Measurements from ENCODE around the gene ABL2. TPM values are rescaled to one million over a fixed set of nuclear protein-coding genes. Genes with fewer than 3 reads are reported as not detected.
A peak's percentile ranks its signal among the peaks of the same experiment; 100 is the strongest.
"Not testable (repeated sequence)": the region's sequence is repeated elsewhere in the genome, so short reads cannot be mapped to it uniquely, and the experiment has no call there.

The ABL2 gene
- total and polyA plus RNA-seq, 9 of the 15 experiments (the other 6 are each of a cell fraction or from before 2014, with no cell fraction given): 1.4 to 15.0 (median 8.6) TPM

GRCh38 chr1:179213317-179213716 is 16.2 kb downstream of the ABL2 start:
- H3K4me3 ChIP-seq; in situ Hi-C loops (cut with MboI); CTCF ChIA-PET (ENCODE audit: low intra/inter-chr PET ratio); H3K27me3 ChIP-seq (ENCODE audit: control insufficient read depth in 2 of 2, insufficient read depth in 2 of 2, low read length in 2 of 2); H2AFZ ChIP-seq (ENCODE audit: low read depth, low read length); H3K27ac ChIP-seq (ENCODE audit: extremely low read depth, low read depth, low read length); H3K9ac ChIP-seq (ENCODE audit: insufficient read depth in 1 of 2, low read depth in 2 of 2, low read length in 2 of 2); H3K9me1 ChIP-seq (ENCODE audit: control insufficient read depth, insufficient read depth, low read length); BruUV-seq (replicated peaks); H3K4me2 ChIP-seq (ENCODE audit: insufficient read depth, low read length); DNase-seq (ENCODE audit: extremely low read depth in 1 of 4, low spot score in 3 of 4); intact Hi-C loops (cut with micrococcal nuclease); H3K36me3 ChIP-seq (ENCODE audit: control insufficient read depth, insufficient read depth, low read length); H3K9me3 ChIP-seq (replicated peaks; ENCODE audit: control insufficient read depth, insufficient read depth, low read depth, low read length); ATAC-seq; H4K20me1 ChIP-seq (replicated peaks; ENCODE audit: control insufficient read depth, insufficient read depth, low read length); FAIRE-seq: not testable (repeated sequence)
- 96% methylated on average over 3 of the region's 3 CpGs for WGBS (ENCODE audit: insufficient coverage, low coverage, missing lambda C conversion rate)
- peak; percentile 55; the same call in 1 of the 2 replicates for TF ChIP-seq ZNF121 (CRISPR knock-in tag; conservative IDR thresholded peaks at IDR 0.05)
- POLR2A ChIA-PET: interaction anchor here (0.7 to 0.8 kb wide), 2 partner anchors 46 to 126 kb away, joined by 3 to 6 read pairs; no protein-coding TSS in a partner anchor
- Histone ChIP-seq H3K4me1 (replicated peaks in 1 of 2; ENCODE audit: control insufficient read depth in 2 of 2, insufficient read depth in 2 of 2, low read length in 2 of 2) (peaks cover 9 to 26% of the 10 kb centered on the region in 2 experiments), H3K79me2 (ENCODE audit: control insufficient read depth, insufficient read depth, low read length) (peaks cover 26% of the 10 kb centered on the region)

GRCh38 chr1:179208681-179209477 is 20.6 kb downstream of the ABL2 start:
- Histone ChIP-seq H2AFZ (ENCODE audit: low read depth, low read length) (no peak overlapping the region), H3K9me3 (replicated peaks; ENCODE audit: control insufficient read depth, insufficient read depth, low read depth, low read length) (no peaks in the 10 kb centered on the region), H3K36me3 (ENCODE audit: control insufficient read depth, insufficient read depth, low read length) (no peaks in the 10 kb centered on the region; the same call in 2 of the 3 replicates), H4K20me1 (replicated peaks; ENCODE audit: control insufficient read depth, insufficient read depth, low read length) (no peaks in the 10 kb centered on the region), H3K9ac (ENCODE audit: insufficient read depth in 1 of 2, low read depth in 2 of 2, low read length in 2 of 2) (no peak overlapping the region), H3K4me2 (ENCODE audit: insufficient read depth, low read length) (no peak overlapping the region), H3K4me3 (no peak overlapping the region), H3K27me3 (ENCODE audit: control insufficient read depth in 2 of 2, insufficient read depth in 2 of 2, low read length in 2 of 2) (no peaks in the 10 kb centered on the region), H3K4me1 (replicated peaks in 1 of 2; ENCODE audit: control insufficient read depth in 2 of 2, insufficient read depth in 2 of 2, low read length in 2 of 2) (peaks cover 3 to 17% of the 10 kb centered on the region in 2 experiments; a peak in 3 of 5 replicates), H3K79me2 (ENCODE audit: control insufficient read depth, insufficient read depth, low read length) (peaks cover 33% of the 10 kb centered on the region), H3K9me1 (ENCODE audit: control insufficient read depth, insufficient read depth, low read length) (no peaks in the 10 kb centered on the region), H3K27ac (ENCODE audit: extremely low read depth, low read depth, low read length) (no peak overlapping the region; the same call in 2 of the 3 replicates)
- CTCF ChIA-PET (ENCODE audit: low intra/inter-chr PET ratio): no interaction called here
- 0% methylated on average over 1 of the region's 1 CpG for WGBS (ENCODE audit: insufficient coverage, low coverage, missing lambda C conversion rate)
- intact Hi-C loops (cut with micrococcal nuclease): no loop called here
- peak; percentile 84 for FAIRE-seq
- DNase-seq (ENCODE audit: extremely low read depth in 1 of 4, low spot score in 3 of 4): peak; percentile 16 to 74 (median 47)
- peak; percentile 84 for ATAC-seq
- no TSS peak for BruUV-seq (replicated peaks)
- in situ Hi-C loops (cut with MboI): no loop called here
- POLR2A ChIA-PET: interaction anchor here (0.6 to 3.1 kb wide), 4 partner anchors 9 to 1013 kb away, joined by 3 to 13 read pairs (median 3); no protein-coding TSS in a partner anchor
- TF ChIP-seq NFXL1 (CRISPR knock-in tag; IDR thresholded peaks at IDR 0.05): no peak
- TF ChIP-seq ESRRA (IDR thresholded peaks at IDR 0.05; ENCODE audit: borderline replicate concordance, low read depth): 0 out of 2 replicates have a peak, but pooled peaks have one; percentile 9
- TF ChIP-seq ZEB2 (IDR thresholded peaks at IDR 0.05): peak; percentile 40; the same call in 1 of the 2 replicates
- TF ChIP-seq CTBP1 (IDR thresholded peaks at IDR 0.05; ENCODE audit: borderline replicate concordance): peak; percentile 83
- TF ChIP-seq ARID1B (IDR thresholded peaks at IDR 0.05): peak; percentile 88
- TF ChIP-seq DMBX1 (CRISPR knock-in tag; IDR thresholded peaks at IDR 0.05; ENCODE audit: borderline replicate concordance): peak; percentile 29; the same call in 1 of the 2 replicates
- TF ChIP-seq MEIS2 (IDR thresholded peaks at IDR 0.05; ENCODE audit: partially characterized antibody): peak; percentile 42
- TF ChIP-seq STAT5A (IDR thresholded peaks at IDR 0.05; ENCODE audit: borderline replicate concordance, low read length): peak; percentile 22; the same call in 1 of the 2 replicates
- no peak for TF ChIP-seq WHSC1 (IDR thresholded peaks at IDR 0.05; ENCODE audit: low read length)
- peak; percentile 86 for TF ChIP-seq SMARCA4 (IDR thresholded peaks at IDR 0.05)
- peak; percentile 91 for TF ChIP-seq PKNOX1 (IDR thresholded peaks at IDR 0.05)
- TF ChIP-seq SMARCC2 (IDR thresholded peaks at IDR 0.05; ENCODE audit: low read depth): 0 out of 2 replicates have a peak, but pooled peaks have one; percentile 49
- TF ChIP-seq CBFA2T2 (conservative IDR thresholded peaks at IDR 0.05): peak; percentile 56
- peak; percentile 80 for TF ChIP-seq CBFA2T3 (IDR thresholded peaks at IDR 0.05)
